K562 (cell line): ENCODE measurements around the gene COQ8B. TPM values are rescaled to one million over a fixed set of nuclear protein-coding genes. Genes with fewer than 3 reads are reported as not detected.
A peak's percentile ranks its signal among the peaks of the same experiment; 100 is the strongest.

Experiments
- CREB5 ChIP-seq: fragments of 250-450 bp; sonication (Bioruptor Pico); IDR thresholded peaks from 2 replicates; pipeline ENCODE4 v1.5.0; 2020; ENCODE audit warnings: mild to moderate bottlenecking
- KAT8 ChIP-seq: fragments of 450-650 bp; IDR thresholded peaks from 2 replicates; pipeline ENCODE4 v1.6.1; 2016; ENCODE audit warnings: low read depth, mild to moderate bottlenecking
- MYC ChIP-seq, 2 experiments: fragments of 250-450 bp in 1 of 2; sonication (Bioruptor Pico) in 1 of 2; IDR thresholded peaks; 2 replicates each; pipeline versions ENCODE4 v1.5.1 to v1.6.1; 2012 to 2021; ENCODE audit warnings: low read depth in 2 of 2, borderline replicate concordance in 1 of 2, improper control_type of control experiment in 1 of 2, low read length in 1 of 2, mild to moderate bottlenecking in 1 of 2, moderate library complexity in 1 of 2
- NFIX ChIP-seq: fragments of 250-450 bp; sonication (Bioruptor Pico); IDR thresholded peaks from 2 replicates; pipeline ENCODE4 v1.4.0; 2020; ENCODE audit warnings: low read depth, mild to moderate bottlenecking, moderate library complexity
- POU5F1 ChIP-seq: fragments of 150-350 bp; IDR thresholded peaks from 2 replicates; pipeline ENCODE4 v1.6.1; 2014; ENCODE audit warnings: borderline replicate concordance, low read length, low read depth, mild to moderate bottlenecking; ENCODE audit not compliant: partially characterized antibody
- PTRF ChIP-seq: fragments of 450-650 bp; IDR thresholded peaks from 2 replicates; pipeline ENCODE4 v1.6.1; 2016; ENCODE audit warnings: mild to moderate bottlenecking, missing genetic modification characterization, missing compliant biosample characterization
- SOX6 ChIP-seq: fragments of 450-650 bp; IDR thresholded peaks from 2 replicates; pipeline ENCODE4 v1.6.1; 2014; ENCODE audit warnings: mild to moderate bottlenecking
- ZFP36 ChIP-seq: fragments of 150-350 bp; IDR thresholded peaks from 2 replicates; pipeline ENCODE4 v1.6.1; 2018; ENCODE audit warnings: low read length, low read depth; ENCODE audit not compliant: partially characterized antibody
- ZNF140 ChIP-seq: fragments of 250-450 bp; sonication (Bioruptor Pico); IDR thresholded peaks from 2 replicates; pipeline ENCODE4 v1.8.0; 2021; ENCODE audit warnings: moderate library complexity, mild to moderate bottlenecking, inconsistent platforms
- polyA plus RNA-seq, 8 experiments: library from polyadenylated mRNA; depleted of rRNA in 4 of 8; stranded (reverse) in 5 of 8; unstranded in 3 of 8; fragments of >200 nt; fragmentation: Nextera tagmentation in 2 of 8; fragmentation: Illumina TruSeq in 1 of 8; extraction: Ambion mirVana in 2 of 8; extraction: Trizol in 1 of 8; gene quantifications; 2 replicates each; pipeline versions ENCODE4 v1.2.1 to v1.2.3, GENCODE V29; 2011 to 2014; ENCODE audit warnings: inconsistent platforms in 1 of 8, missing spikeins in 1 of 8
- total RNA-seq, 7 experiments: library from RNA; depleted of rRNA in 6 of 7; stranded (reverse); fragments of >200 nt in 6 of 7; fragmentation: Illumina TruSeq in 2 of 7; extraction: Trizol in 2 of 7; gene quantifications; 2 replicates each; pipeline versions ENCODE4 v1.2.1 to v1.2.3, GENCODE V29; 2011 to 2021; ENCODE audit warnings: low replicate concordance in 1 of 7
- TF ChIP-seq, protein P1 (sequence below): fragments of 450-650 bp; formaldehyde crosslinking; IDR thresholded peaks from 2 replicates; pipeline ENCODE4 v1.4.0; 2022; ENCODE audit warnings: mild to moderate bottlenecking, moderate library complexity
- TF ChIP-seq, protein P2 (sequence below): fragments of 250-450 bp; sonication (Bioruptor Pico); IDR thresholded peaks from 2 replicates; pipeline ENCODE4 v1.8.0; 2021; ENCODE audit warnings: moderate library complexity, mild to moderate bottlenecking, inconsistent platforms
- TF ChIP-seq, protein P3 (sequence below): sonication (generic); formaldehyde crosslinking; IDR thresholded peaks from 2 replicates; pipeline ENCODE4 v1.8.0; 2022; ENCODE audit warnings: missing genetic modification reagents, mild to moderate bottlenecking, borderline replicate concordance

COQ8B gene
- total and polyA plus RNA-seq, 9 of the 15 experiments (the other 6 are each of a cell fraction or from before 2014, with no cell fraction given): 0.41 to 32.3 (median 12.9) TPM

DNA sequence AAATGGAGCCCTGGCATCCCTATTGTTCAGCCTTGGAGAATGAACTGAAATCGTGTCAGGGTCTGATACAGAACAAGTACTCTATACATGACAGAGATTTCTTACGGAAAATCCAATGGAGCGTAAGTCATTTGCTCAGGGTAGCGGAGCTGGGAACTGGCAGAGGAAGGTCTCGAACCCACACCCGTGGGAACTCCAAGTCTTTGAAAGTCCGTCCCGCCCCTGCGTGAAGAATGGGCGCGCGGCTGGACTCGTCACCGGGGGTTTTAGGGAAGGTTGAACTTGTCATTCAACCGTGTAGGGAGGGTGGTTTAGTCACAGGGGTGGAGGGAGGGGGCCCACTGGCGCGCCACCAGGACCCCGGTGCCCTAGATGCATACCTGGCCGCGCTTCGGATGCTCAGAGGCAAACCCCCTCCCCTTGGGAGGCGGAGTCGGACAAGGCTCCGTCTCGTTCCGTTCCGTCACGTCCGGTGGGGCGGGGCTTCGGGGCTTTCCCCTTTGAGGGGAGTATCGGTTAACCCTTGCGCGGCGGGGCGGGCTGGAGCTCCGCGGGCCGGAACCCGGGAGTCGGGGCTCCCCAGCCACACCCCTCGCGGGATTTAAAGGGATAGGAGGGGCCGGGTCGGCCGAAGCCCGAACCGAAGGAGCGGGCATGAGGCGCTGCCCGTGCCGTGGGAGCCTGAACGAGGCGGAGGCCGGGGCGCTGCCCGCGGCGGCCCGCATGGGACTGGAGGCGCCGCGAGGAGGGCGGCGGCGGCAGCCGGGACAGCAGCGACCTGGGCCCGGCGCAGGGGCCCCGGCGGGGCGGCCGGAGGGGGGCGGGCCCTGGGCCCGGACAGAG is at the start of gene COQ8B, which contains the start of gene ITPKC (continued):
- TF ChIP-seq, protein P1, sequence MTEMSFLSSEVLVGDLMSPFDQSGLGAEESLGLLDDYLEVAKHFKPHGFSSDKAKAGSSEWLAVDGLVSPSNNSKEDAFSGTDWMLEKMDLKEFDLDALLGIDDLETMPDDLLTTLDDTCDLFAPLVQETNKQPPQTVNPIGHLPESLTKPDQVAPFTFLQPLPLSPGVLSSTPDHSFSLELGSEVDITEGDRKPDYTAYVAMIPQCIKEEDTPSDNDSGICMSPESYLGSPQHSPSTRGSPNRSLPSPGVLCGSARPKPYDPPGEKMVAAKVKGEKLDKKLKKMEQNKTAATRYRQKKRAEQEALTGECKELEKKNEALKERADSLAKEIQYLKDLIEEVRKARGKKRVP: no peak
- TF ChIP-seq PTRF (tag) (no peak), CREB5 (CRISPR knock-in tag) (no peak), KAT8 (no peak), ZNF140 (no peak), ZFP36 (no peak), SOX6 (no peak; the same call in 1 of the 2 replicates), MYC (IDR thresholded peaks at IDR 0.05; ENCODE audit: low read depth, low read length) (peak; percentile 71), MYC (CRISPR knock-in tag; IDR thresholded peaks at IDR 0.05; ENCODE audit: borderline replicate concordance, low read depth) (no peak), NFIX (no peak), POU5F1 (no peak)
- TF ChIP-seq, protein P2, sequence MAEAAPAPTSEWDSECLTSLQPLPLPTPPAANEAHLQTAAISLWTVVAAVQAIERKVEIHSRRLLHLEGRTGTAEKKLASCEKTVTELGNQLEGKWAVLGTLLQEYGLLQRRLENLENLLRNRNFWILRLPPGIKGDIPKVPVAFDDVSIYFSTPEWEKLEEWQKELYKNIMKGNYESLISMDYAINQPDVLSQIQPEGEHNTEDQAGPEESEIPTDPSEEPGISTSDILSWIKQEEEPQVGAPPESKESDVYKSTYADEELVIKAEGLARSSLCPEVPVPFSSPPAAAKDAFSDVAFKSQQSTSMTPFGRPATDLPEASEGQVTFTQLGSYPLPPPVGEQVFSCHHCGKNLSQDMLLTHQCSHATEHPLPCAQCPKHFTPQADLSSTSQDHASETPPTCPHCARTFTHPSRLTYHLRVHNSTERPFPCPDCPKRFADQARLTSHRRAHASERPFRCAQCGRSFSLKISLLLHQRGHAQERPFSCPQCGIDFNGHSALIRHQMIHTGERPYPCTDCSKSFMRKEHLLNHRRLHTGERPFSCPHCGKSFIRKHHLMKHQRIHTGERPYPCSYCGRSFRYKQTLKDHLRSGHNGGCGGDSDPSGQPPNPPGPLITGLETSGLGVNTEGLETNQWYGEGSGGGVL (CRISPR knock-in tag): no peak
- TF ChIP-seq, protein P3, sequence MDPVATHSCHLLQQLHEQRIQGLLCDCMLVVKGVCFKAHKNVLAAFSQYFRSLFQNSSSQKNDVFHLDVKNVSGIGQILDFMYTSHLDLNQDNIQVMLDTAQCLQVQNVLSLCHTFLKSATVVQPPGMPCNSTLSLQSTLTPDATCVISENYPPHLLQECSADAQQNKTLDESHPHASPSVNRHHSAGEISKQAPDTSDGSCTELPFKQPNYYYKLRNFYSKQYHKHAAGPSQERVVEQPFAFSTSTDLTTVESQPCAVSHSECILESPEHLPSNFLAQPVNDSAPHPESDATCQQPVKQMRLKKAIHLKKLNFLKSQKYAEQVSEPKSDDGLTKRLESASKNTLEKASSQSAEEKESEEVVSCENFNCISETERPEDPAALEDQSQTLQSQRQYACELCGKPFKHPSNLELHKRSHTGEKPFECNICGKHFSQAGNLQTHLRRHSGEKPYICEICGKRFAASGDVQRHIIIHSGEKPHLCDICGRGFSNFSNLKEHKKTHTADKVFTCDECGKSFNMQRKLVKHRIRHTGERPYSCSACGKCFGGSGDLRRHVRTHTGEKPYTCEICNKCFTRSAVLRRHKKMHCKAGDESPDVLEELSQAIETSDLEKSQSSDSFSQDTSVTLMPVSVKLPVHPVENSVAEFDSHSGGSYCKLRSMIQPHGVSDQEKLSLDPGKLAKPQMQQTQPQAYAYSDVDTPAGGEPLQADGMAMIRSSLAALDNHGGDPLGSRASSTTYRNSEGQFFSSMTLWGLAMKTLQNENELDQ: no peak
